SK-N-SH (cell line): ENCODE data around the gene TMEM97. TPM values are rescaled to one million over a fixed set of nuclear protein-coding genes. Genes with fewer than 3 reads are reported as not detected.

Source experiments
- CTCF ChIA-PET: fragments of 300-600, 350-600 bp; formaldehyde crosslinking; extraction: SDS; loops from one replicate; lab custom pipeline; 2021; lab: Yijun Ruan, JAX
- POLR2A ChIA-PET: fragments of 350-600 bp; sonication (Branson Sonifier 250); formaldehyde crosslinking; extraction: SDS; loops from one replicate; lab custom pipeline; 2020; ENCODE audit warnings: antibody characterized with exemption, inconsistent platforms; lab: Yijun Ruan, JAX
- DNase-seq: peaks from one replicate; pipeline ENCODE4 v3.0.0; 2012
- H2AFZ ChIP-seq: fragments of 200-600 bp; sonication (generic); 2 replicates; pipeline ENCODE4 v1.8.1; 2016; ENCODE audit warnings: antibody characterized with exemption, mild to moderate bottlenecking, low read depth
- H3F3A ChIP-seq: fragments of 200-600 bp; sonication (generic); replicated peaks from 2 replicates; pipeline ENCODE3; 2016; ENCODE audit warnings: antibody characterized with exemption, mild to moderate bottlenecking; ENCODE audit not compliant: insufficient read depth
- H3K27ac ChIP-seq, 2 experiments: fragments of 200-500 bp in 1 of 2; fragments of 200-600 bp in 1 of 2; sonication (Bioruptor generic) in 1 of 2; sonication (generic), shearing (Covaris generic) in 1 of 2; 2 replicates each; pipeline versions ENCODE4 v1.5.1 to v1.6.1; 2014 to 2016; ENCODE audit warnings: low read depth in 2 of 2, inconsistent platforms in 1 of 2, low read length in 1 of 2, mild to moderate bottlenecking in 1 of 2, mixed read lengths in 1 of 2
- H3K27me3 ChIP-seq: fragments of 200-600 bp; sonication (generic), shearing (Covaris generic); 2 replicates; pipeline ENCODE4 v1.6.1; 2016; ENCODE audit warnings: mixed run types; ENCODE audit not compliant: insufficient read depth
- H3K36me3 ChIP-seq, 2 experiments: fragments of 200-500 bp in 1 of 2; fragments of 200-600 bp in 1 of 2; sonication (Bioruptor generic) in 1 of 2; sonication (generic) in 1 of 2; replicated peaks in 1 of 2; 2 replicates each; pipeline versions ENCODE3 to v1.5.1; 2014 to 2016; ENCODE audit warnings: low read length in 1 of 2, mild to moderate bottlenecking in 1 of 2; ENCODE audit not compliant: insufficient read depth in 2 of 2, control insufficient read depth in 1 of 2
- H3K4me1 ChIP-seq, 2 experiments: fragments of 200-500 bp in 1 of 2; fragments of 200-600 bp in 1 of 2; sonication (Bioruptor generic) in 1 of 2; sonication (generic), shearing (Covaris generic) in 1 of 2; 2 replicates each; pipeline versions ENCODE4 v1.5.1 to v1.6.1; 2014 to 2016; ENCODE audit warnings: low read depth in 1 of 2, low read length in 1 of 2, mixed run types in 1 of 2; ENCODE audit not compliant: insufficient read depth in 2 of 2, control insufficient read depth in 1 of 2
- H3K4me2 ChIP-seq: fragments of 200-600 bp; sonication (generic), shearing (Covaris generic); 2 replicates; pipeline ENCODE4 v1.6.1; 2017; ENCODE audit warnings: mixed run types
- H3K4me3 ChIP-seq, 2 experiments: fragments of 200-500 bp in 1 of 2; fragments of 200-600 bp in 1 of 2; sonication (Bioruptor generic) in 1 of 2; sonication (generic), shearing (Covaris generic) in 1 of 2; 2 replicates each; pipeline versions ENCODE4 v1.5.1 to v1.8.1; 2014 to 2016; ENCODE audit warnings: low read depth in 2 of 2, inconsistent platforms in 1 of 2, low read length in 1 of 2, mild to moderate bottlenecking in 1 of 2, mixed read lengths in 1 of 2, moderate library complexity in 1 of 2
- H3K79me2 ChIP-seq: fragments of 200-600 bp; sonication (generic); 2 replicates; pipeline ENCODE4 v1.8.1; 2017; ENCODE audit warnings: mild to moderate bottlenecking; ENCODE audit not compliant: insufficient read depth
- H3K9ac ChIP-seq: fragments of 200-600 bp; sonication (generic); 2 replicates; pipeline ENCODE4 v1.6.1; 2017; ENCODE audit warnings: mixed run types
- H3K9me2 ChIP-seq: fragments of 200-600 bp; sonication (generic); 2 replicates; pipeline ENCODE4 v1.6.1; 2017; ENCODE audit warnings: mixed run types
- H3K9me3 ChIP-seq: fragments of 200-600 bp; sonication (generic); 2 replicates; pipeline ENCODE4 v1.6.1; 2017; ENCODE audit warnings: mixed run types, mild to moderate bottlenecking, moderate library complexity
- H4K20me1 ChIP-seq: fragments of 200-600 bp; sonication (generic); 2 replicates; pipeline ENCODE4 v1.6.1; 2017; ENCODE audit warnings: mild to moderate bottlenecking, mixed run types; ENCODE audit not compliant: insufficient read depth
- CTCF ChIP-seq: fragments of 200-600 bp; sonication (generic); IDR thresholded peaks from 2 replicates; pipeline ENCODE4 v1.6.1; 2017; ENCODE audit warnings: antibody characterized with exemption, mild to moderate bottlenecking, moderate library complexity
- ELF1 ChIP-seq: IDR thresholded peaks from 2 replicates; pipeline ENCODE4 v1.4.0; 2012
- EZH2phosphoT487 ChIP-seq: fragments of 200-600 bp; sonication (generic); IDR thresholded peaks from 2 replicates; pipeline ENCODE4 v1.6.1; 2017; ENCODE audit warnings: low read depth, mixed run types, mild to moderate bottlenecking, antibody characterized with exemption, moderate library complexity, borderline replicate concordance
- FOSL2 ChIP-seq: IDR thresholded peaks from 2 replicates; pipeline ENCODE4 v1.4.0; 2012; ENCODE audit warnings: low read depth, mild to moderate bottlenecking, moderate library complexity, borderline replicate concordance
- FOXJ3 ChIP-seq: sonication (generic); formaldehyde crosslinking; IDR thresholded peaks from 2 replicates; pipeline ENCODE4 v1.5.1; 2020; ENCODE audit warnings: mild to moderate bottlenecking, missing genetic modification reagents
- GATA2 ChIP-seq: sonication (generic); formaldehyde crosslinking; IDR thresholded peaks from 2 replicates; pipeline ENCODE4 v1.5.0; 2020; ENCODE audit warnings: mild to moderate bottlenecking, missing genetic modification reagents
- IRF3 ChIP-seq: fragments of 150-350 bp; IDR thresholded peaks from 2 replicates; pipeline ENCODE4 v1.6.1; 2016; ENCODE audit warnings: mild to moderate bottlenecking, low read depth, low read length
- JUND ChIP-seq: IDR thresholded peaks from 2 replicates; pipeline ENCODE4 v1.4.0; 2012
- MEF2A ChIP-seq: IDR thresholded peaks from 2 replicates; pipeline ENCODE4 v1.4.0; 2012; ENCODE audit warnings: low read depth, borderline replicate concordance
- MXI1 ChIP-seq: IDR thresholded peaks from 2 replicates; pipeline ENCODE4 v1.6.1; 2012; ENCODE audit warnings: mild to moderate bottlenecking, low read depth, low read length, improper control_type of control experiment
- NFIC ChIP-seq: IDR thresholded peaks from 2 replicates; pipeline ENCODE4 v1.4.0; 2012; ENCODE audit warnings: borderline replicate concordance
- NRF1 ChIP-seq: IDR thresholded peaks from 2 replicates; pipeline ENCODE4 v1.6.1; 2012; ENCODE audit warnings: low read depth, mild to moderate bottlenecking, low read length
- POLR2AphosphoS5 ChIP-seq: IDR thresholded peaks from 2 replicates; pipeline ENCODE4 v1.6.1; 2012; ENCODE audit warnings: low read depth, low read length
- RAD21 ChIP-seq: IDR thresholded peaks from 2 replicates; pipeline ENCODE4 v1.6.1; 2012; ENCODE audit warnings: mild to moderate bottlenecking, low read length
- RCOR1 ChIP-seq: fragments of 150-350 bp; IDR thresholded peaks from 2 replicates; pipeline ENCODE4 v1.6.1; 2017; ENCODE audit warnings: antibody characterized with exemption, low read length
- RXRA ChIP-seq: IDR thresholded peaks from 2 replicates; pipeline ENCODE4 v1.4.0; 2012; ENCODE audit warnings: low read depth, mild to moderate bottlenecking, borderline replicate concordance
- SIN3A ChIP-seq: IDR thresholded peaks from 2 replicates; pipeline ENCODE4 v1.6.1; 2012; ENCODE audit warnings: low read depth, mild to moderate bottlenecking, low read length, moderate library complexity, borderline replicate concordance
- SMC3 ChIP-seq: IDR thresholded peaks from 2 replicates; pipeline ENCODE4 v1.6.1; 2012; ENCODE audit warnings: low read depth, low read length, improper control_type of control experiment
- TAF1 ChIP-seq: IDR thresholded peaks from 2 replicates; pipeline ENCODE4 v1.6.1; 2012; ENCODE audit warnings: low read depth, mild to moderate bottlenecking, low read length, moderate library complexity, borderline replicate concordance
- TCF12 ChIP-seq: IDR thresholded peaks from 2 replicates; pipeline ENCODE4 v1.4.0; 2012
- TEAD4 ChIP-seq: IDR thresholded peaks from 2 replicates; pipeline ENCODE4 v1.4.0; 2012; ENCODE audit warnings: mild to moderate bottlenecking, borderline replicate concordance; ENCODE audit not compliant: insufficient read depth
- USF1 ChIP-seq: IDR thresholded peaks from 2 replicates; pipeline ENCODE4 v1.4.0; 2012; ENCODE audit warnings: low read depth, borderline replicate concordance
- YY1 ChIP-seq: IDR thresholded peaks from 2 replicates; pipeline ENCODE4 v1.4.0; 2012; ENCODE audit warnings: low read depth, mild to moderate bottlenecking
- WGBS: methylation state at CpG from one replicate; pipeline ENCODE4 v1.1.6; 2017; ENCODE audit warnings: low lambda C conversion rate; 5-methylcytosine and 5-hydroxymethylcytosine counted together
- polyA plus RNA-seq, 3 experiments: library from polyadenylated mRNA; depleted of rRNA; stranded (reverse); fragments of >200 nt; gene quantifications; 2 replicates each; pipeline ENCODE4 v1.2.3, GENCODE V29; 2012
- TF ChIP-seq, protein P1 (sequence below): IDR thresholded peaks from 2 replicates; pipeline ENCODE4; 2012

TMEM97 gene
- polyA plus RNA-seq, 1 of the 3 experiments (the other 2 are of a cell fraction), result 8.6 TPM

- H2AFZ ChIP-seq, result peak overlapping the region; percentile 17; the same call in 1 of the 2 replicates
- H3K27me3 ChIP-seq, result no peaks in the 10 kb centered on the region
- ChIA-PET CTCF (interaction anchor here (0.7 to 3.8 kb wide), 14 partner anchors 10 to 580 kb away, joined by 3 to 19 read pairs (median 4); partner anchors contain the start of genes LYRM9, POLDIP2 and VTN), POLR2A (interaction anchor here (0.9 to 2.3 kb wide), 11 partner anchors 9 to 383 kb away, joined by 3 to 25 read pairs (median 8); partner anchors contain the start of genes POLDIP2, RPL23A, SARM1 and SLC46A1)
- H3K27ac ChIP-seq, result peak overlapping the region; percentile 85 to 89
- H3K9me3 ChIP-seq, result no peaks in the 10 kb centered on the region
- peak overlapping the region; percentile 76 to 91 for H3K4me3 ChIP-seq
- peaks cover 33% of the 10 kb centered on the region; the same call in 1 of the 2 replicates for H4K20me1 ChIP-seq
- peak overlapping the region; percentile 82 for H3K4me2 ChIP-seq
- H3K9ac ChIP-seq, result peak overlapping the region; percentile 90
- peak; percentile 75 for DNase-seq
- 7% methylated on average over 22 of the region's 29 CpGs for WGBS
- H3F3A ChIP-seq, result peaks cover 19% of the 10 kb centered on the region
- peaks cover 94% of the 10 kb centered on the region for H3K79me2 ChIP-seq
- H3K9me2 ChIP-seq, result no peaks in the 10 kb centered on the region
- peaks cover 20 to 28% of the 10 kb centered on the region in 2 experiments for H3K36me3 ChIP-seq
- peaks cover 11 to 21% of the 10 kb centered on the region in 2 experiments; a peak in 3 of 4 replicates for H3K4me1 ChIP-seq
- TF ChIP-seq TEAD4 (no peak), GATA2 (CRISPR knock-in tag) (no peak), RCOR1 (peak; percentile 57; the same call in 1 of the 2 replicates), TAF1 (0 out of 2 replicates have a peak, but pooled peaks have one; percentile 16), USF1 (no peak), SIN3A (0 out of 2 replicates have a peak, but pooled peaks have one; percentile 23), NRF1 (no peak), RAD21 (no peak), CTCF (no peak), YY1 (no peak), MEF2A (no peak), SMC3 (no peak), NFIC (no peak), POLR2AphosphoS5 (no peak), IRF3 (no peak), MXI1 (peak; percentile 50; the same call in 1 of the 2 replicates), FOSL2 (no peak), ELF1 (no peak), FOXJ3 (no peak), JUND (no peak; the same call in 1 of the 2 replicates), RXRA (no peak), TCF12 (no peak), EZH2phosphoT487 (no peak)
- TF ChIP-seq, protein P1, sequence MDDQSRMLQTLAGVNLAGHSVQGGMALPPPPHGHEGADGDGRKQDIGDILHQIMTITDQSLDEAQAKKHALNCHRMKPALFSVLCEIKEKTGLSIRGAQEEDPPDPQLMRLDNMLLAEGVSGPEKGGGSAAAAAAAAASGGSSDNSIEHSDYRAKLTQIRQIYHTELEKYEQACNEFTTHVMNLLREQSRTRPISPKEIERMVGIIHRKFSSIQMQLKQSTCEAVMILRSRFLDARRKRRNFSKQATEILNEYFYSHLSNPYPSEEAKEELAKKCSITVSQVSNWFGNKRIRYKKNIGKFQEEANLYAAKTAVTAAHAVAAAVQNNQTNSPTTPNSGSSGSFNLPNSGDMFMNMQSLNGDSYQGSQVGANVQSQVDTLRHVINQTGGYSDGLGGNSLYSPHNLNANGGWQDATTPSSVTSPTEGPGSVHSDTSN, result peak; percentile 51
These were observed 17.2 kb downstream of the TMEM97 start for GRCh38 chr17:28335959-28336871.
